ENCODE data around the gene ARID3C.

The ARID3C gene

GRCh38 chr9:34627716-34628655, 880 bp downstream of the ARID3C start:
- no peak for DNase-seq

DNA sequence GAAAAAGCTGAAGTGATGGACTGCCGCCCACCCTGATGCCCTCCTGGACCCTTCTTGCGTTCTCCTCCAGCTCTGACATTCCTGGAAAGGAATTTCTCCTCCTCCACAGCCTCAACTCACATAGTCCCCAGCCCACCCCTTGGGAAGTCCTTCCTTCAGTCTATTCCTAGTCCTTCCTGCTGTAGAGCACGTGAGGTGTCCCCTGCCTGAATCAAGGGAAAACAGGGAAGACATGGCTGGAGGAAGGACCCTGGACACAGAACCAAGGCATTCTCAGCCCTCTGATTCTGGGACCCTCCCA, 3.7 kb downstream of the ARID3C start:
- no peak for DNase-seq

- DNase-seq = no peak
Measured at GRCh38 chr9:34624475-34625185, 4.2 kb downstream of the ARID3C start.

GRCh38 chr9:34623374-34624235, 5.3 kb downstream of the ARID3C start:
- DNase-seq = no peak

DNA sequence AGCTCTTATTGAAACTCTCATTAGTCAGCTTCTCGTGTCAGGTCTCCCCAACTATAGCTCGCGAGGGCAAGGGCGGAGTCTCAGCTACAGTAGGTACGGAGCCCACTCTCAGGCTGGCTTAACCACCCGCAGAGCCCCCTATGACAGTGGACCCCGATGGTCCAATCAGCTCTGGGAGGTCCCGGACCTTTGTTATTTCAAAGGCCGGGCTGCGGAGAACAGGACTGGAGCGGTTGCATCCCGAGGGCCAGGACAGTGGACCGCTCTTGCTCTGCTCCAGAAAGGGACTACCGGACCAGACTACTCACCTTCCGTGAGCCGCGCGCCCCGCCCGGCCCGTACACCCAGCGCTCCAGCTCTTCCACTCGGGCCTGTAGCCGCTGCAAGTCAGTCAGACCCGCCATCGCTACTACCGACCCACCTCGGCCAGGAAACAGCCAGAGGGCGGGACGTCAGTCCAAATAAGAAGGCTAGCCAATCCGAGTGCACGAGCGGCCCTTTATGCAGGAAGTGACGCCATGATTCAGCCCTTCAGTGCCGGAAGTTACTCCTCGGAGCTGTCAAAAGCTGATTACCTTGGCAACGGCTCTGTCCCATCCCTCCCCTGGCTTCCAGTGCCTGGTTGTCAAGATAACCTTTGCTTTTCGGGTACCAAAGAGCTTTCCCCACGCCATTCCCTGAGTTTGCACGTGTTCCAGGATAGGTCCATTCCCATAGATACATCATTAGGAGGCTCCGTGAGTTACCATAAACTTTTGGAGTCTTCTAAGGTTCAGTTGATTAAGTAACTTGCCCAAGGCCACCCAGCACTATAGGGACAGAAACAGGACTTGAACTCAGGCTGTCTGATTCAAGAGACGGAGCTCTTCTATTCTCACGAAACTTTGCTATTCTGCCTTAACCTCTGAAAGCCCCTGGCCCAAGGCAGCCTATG, 8.5 kb downstream of the ARID3C start, which contains the start of gene DCTN3:
TSS of gene DCTN3 (minus strand) at position 435 of the 934 bp plus-strand sequence. CDS start at position 404, 31 bp downstream.
- DNase-seq = peak; percentile 26 to 95 (median 86)

GRCh38 chr9:34615132-34615531, 13.7 kb downstream of the ARID3C start:
- DNase-seq = no peak

- peak in 12 of 14 donors; percentile 21 to 70 (median 59) for DNase-seq
Measured at GRCh38 chr9:34612788-34613390, 16.0 kb downstream of the ARID3C start.

DNA sequence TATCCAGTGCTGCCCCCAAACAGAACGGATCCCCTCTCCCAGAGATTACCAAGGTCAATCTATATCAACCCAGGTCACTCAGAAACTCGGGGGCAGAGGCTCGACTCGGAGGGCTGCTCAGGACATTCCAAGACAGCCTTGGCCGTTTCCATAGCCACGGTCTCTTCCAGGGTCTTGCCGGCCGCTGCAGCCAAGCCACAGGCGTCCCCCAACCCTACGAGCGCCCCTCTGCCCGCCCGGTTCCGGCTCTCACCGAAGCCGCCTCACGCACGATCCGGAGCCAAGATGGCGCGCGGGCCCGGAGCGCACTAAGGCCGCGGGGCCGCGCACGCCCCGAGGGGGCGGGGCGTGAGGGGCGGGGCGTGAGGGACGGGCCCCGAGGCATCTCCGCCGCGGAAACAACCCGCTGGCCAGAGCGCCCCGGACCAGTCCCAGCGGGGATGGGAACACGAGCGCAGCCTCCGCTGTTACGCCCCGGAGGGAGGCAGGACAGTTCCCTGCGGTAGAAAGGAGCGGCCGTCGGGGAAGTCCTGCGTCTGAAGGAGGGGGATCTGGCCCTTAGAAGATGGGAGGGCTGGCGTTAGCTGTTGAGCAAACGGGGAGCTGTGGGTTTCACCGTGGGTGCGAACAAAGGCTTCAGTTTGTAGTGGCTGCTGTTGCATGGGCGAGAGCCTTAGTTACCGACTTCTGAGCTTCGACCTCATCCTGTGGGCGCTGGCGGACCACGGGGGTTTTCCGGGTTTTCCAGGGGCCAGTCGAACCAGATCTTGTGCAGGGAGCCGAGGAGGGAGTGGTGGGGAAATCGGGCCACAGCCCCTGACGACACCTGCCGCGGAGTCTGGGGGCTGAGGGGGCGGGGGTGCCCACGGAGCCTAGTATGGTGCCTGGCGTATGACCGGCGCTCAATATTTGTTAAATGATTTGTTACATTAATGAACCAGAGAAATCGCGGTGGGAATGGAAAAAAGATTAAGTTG, 16.8 kb downstream of the ARID3C start, which contains the start of gene RPP25L:
TSS of gene RPP25L (minus strand) at position 287 of the 977 bp plus-strand sequence. CDS start 801 bp downstream, outside the sequence.
- DNase-seq = peak in 13 of 14 donors; percentile 54 to 88 (median 72)

DNA sequence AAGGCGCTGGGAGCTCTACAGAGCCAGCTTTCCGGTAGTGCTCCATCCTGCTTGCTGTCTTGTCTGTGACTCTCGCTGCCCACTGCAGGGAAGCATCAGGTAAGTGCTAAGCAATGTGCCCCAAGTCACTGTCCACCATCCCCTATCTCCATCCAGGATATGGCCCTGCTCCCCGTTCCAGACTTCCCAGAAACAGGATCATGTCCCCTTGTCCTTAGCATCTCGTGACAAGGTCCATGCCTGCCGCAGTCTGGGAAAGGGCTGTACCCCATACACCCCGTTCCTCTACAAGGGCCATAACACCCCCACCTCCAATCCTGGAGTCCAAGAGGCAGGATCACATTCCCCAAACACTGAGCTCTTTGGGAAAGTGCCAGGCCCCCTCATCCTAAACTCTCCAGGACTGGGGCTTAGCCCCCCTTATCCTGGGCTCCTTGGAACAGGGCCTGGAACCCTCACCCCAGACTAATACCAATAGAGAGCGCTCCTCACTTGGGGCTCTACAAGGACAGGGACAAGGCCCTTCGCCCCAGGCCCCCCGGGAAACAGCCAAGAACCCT, 17.5 kb downstream of the ARID3C start:
- peak in 3 of 14 donors; percentile 29 to 70 (median 51) for DNase-seq

DNA sequence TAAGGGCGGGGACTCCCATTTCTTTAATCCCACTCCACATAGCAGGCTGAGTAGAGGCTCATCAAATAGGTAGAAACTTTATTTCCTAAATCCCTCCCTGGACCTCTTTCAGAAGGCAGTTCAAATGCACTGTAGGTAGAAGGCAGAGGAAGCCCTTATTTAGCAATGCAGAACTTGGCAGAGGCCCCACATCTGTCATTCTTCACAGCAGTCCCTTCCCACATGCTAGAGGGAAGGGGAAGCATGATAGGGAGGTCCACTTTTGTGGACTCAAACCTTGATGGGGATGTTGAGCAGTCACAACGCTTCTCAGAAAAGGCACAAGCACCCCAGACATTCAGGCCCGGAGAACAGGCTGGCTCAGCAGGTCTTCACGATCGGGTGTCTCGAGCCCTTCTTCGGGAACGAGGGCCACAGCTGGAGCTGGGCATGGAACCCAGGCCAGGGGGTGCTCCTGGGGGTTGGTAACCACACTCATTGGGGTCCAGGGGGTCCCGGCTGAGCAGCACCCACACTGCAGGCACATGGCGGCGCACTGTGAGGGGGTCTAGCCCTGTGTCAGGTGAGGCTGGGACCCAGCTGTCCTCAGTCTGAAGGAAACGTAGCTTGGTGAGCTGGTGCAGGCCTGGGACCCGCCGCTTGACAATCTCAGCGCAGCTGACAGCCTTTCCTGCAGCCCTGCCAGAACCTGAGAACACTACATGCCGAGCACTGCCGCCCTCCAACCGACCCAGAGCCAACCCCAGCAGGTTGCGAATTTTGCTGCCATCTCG, 18.2 kb downstream of the ARID3C start:
- peak in 1 of 14 donors; percentile 70 for DNase-seq

DNA sequence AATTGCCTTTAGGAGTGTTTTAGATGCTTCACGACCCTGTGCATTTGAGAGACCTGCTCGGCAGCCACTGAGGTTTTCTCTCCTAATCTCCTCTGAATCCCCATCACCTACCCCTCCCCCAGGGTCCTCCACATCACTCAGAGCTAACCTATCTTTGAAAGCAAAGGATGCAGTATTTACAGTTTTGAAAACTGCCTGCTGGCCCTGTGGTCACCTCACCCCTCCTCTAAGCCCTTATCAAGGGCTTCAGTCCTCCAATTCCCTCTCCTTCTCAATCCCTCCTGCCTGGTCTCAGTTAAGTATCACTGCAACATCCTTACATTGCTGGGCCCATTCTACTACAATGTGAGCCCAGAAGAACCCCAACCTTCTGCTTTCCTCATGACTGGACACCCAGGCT, 21.5 kb downstream of the ARID3C start:
- no peak for DNase-seq

DNA sequence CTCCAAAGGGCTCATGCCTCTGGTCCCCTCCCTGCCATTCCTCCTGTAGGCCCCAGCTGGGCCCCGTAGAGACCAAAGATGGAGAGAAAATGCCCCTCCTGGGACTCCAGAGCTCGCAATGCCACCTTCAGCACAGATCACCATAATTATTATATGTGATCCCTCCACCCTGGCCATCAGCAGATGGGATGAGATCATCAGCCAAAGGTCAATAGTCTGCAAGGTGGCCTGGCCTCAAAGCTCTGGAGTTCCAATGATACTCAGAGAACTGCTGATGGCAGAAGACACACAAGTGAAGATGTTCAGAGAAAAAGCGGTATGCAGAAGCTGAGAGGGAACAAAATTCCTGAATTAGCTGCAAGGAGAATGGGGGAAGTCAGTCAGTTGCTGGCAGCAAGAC, 22.0 kb downstream of the ARID3C start:
- DNase-seq = no peak

GRCh38 chr9:34606190-34606589, 22.7 kb downstream of the ARID3C start:
- no peak for DNase-seq

- peak in 11 of 14 donors; percentile 16 to 73 (median 58) for DNase-seq
Measured at GRCh38 chr9:34603610-34604231, 25.1 kb downstream of the ARID3C start.

- no peak for DNase-seq
Measured at GRCh38 chr9:34601937-34602573, 26.8 kb downstream of the ARID3C start.

- DNase-seq = no peak
Measured at GRCh38 chr9:34600908-34601307, 28.0 kb downstream of the ARID3C start.

- no peak for DNase-seq
Measured at GRCh38 chr9:34599546-34599945, 29.3 kb downstream of the ARID3C start.
